A549 (cell line): ENCODE results near the gene ARL5C. TPM values are rescaled to one million over a fixed set of nuclear protein-coding genes. Genes with fewer than 3 reads are reported as not detected.

ENCODE experiments used
- ATAC-seq, 2 experiments: fragments of 200-7000 bp in 1 of 2; fragments of >200 bp in 1 of 2; cut with Nextera tagmentation in 1 of 2; cut with Tn5 transposase in 1 of 2; 3 replicates each; pipeline versions ENCODE4 v1.8.0 to v1.9.1; 2018 to 2020; ENCODE audit warnings: mild to moderate bottlenecking in 1 of 2, moderate library complexity in 1 of 2
- CTCF ChIA-PET: fragments of 300-600 bp; sonication (Branson Sonifier 250); formaldehyde crosslinking; extraction: SDS; loops from one replicate; lab custom pipeline; 2021; ENCODE audit warnings: antibody characterized with exemption, inconsistent platforms; lab: Yijun Ruan, JAX
- POLR2A ChIA-PET: fragments of 350-600 bp; formaldehyde crosslinking; extraction: SDS; loops from one replicate; lab custom pipeline; 2021; ENCODE audit warnings: antibody characterized with exemption, inconsistent platforms; lab: Yijun Ruan, JAX
- DNase-seq, 2 experiments: peaks; one replicate each; pipeline versions ENCODE4 v3.0.0 to v3.0.0-alpha.2; 2011 to 2016; ENCODE audit warnings: low read depth in 1 of 2, low spot score in 1 of 2
- FAIRE-seq: peaks from 2 replicates; lab custom pipeline; 2011; peaks lifted over from hg19 to GRCh38; lab: Jason Lieb, UNC
- H3K27ac ChIP-seq, 2 experiments: fragments of >200 bp; sonication (Bioruptor Twin); formaldehyde crosslinking; 3 replicates each; pipeline ENCODE4 v1.5.1; 2016 to 2017
- H3K4me1 ChIP-seq: fragments of >200 bp; sonication (Bioruptor Twin); formaldehyde crosslinking; 3 replicates; pipeline ENCODE4 v1.6.1; 2016
- H3K4me2 ChIP-seq: fragments of >200 bp; sonication (Bioruptor Twin); formaldehyde crosslinking; 3 replicates; pipeline ENCODE4 v1.6.1; 2016
- H3K4me3 ChIP-seq: fragments of >200 bp; sonication (Bioruptor Twin); formaldehyde crosslinking; 3 replicates; pipeline ENCODE4 v1.5.1; 2016
- H3K9me3 ChIP-seq: fragments of >200 bp; sonication (Bioruptor Twin); formaldehyde crosslinking; 3 replicates; pipeline ENCODE4 v1.6.1; 2016
- ATOH8 ChIP-seq: fragments of 250-450 bp; sonication (Bioruptor Pico); IDR thresholded peaks from 2 replicates; pipeline ENCODE4 v1.5.0; 2020; ENCODE audit warnings: low read depth, mild to moderate bottlenecking, moderate library complexity
- BCL3 ChIP-seq: fragments of >200 bp; sonication (Bioruptor Twin); formaldehyde crosslinking; IDR thresholded peaks from 3 replicates; pipeline ENCODE4 v1.6.1; 2016
- BHLHE40 ChIP-seq: IDR thresholded peaks from 2 replicates; pipeline ENCODE4 v1.6.1; 2012; ENCODE audit warnings: low read depth, low read length, inconsistent platforms
- CHD2 ChIP-seq: fragments of 150-350 bp; IDR thresholded peaks from 2 replicates; pipeline ENCODE4 v1.6.1; 2014; ENCODE audit warnings: low read length; ENCODE audit not compliant: partially characterized antibody
- EHF ChIP-seq: fragments of 250-450 bp; sonication (Bioruptor Pico); IDR thresholded peaks from 2 replicates; pipeline ENCODE4 v1.5.0; 2020; ENCODE audit warnings: mild to moderate bottlenecking
- EP300 ChIP-seq, 2 experiments: fragments of >200 bp; sonication (Bioruptor Twin); formaldehyde crosslinking; IDR thresholded peaks; 2 replicates in 1 of 2; 3 replicates in 1 of 2; pipeline ENCODE4 v1.6.1; 2016 to 2017
- FOSB ChIP-seq: fragments of 250-450 bp; sonication (Bioruptor Pico); IDR thresholded peaks from 2 replicates; pipeline ENCODE4 v1.5.0; 2020; ENCODE audit warnings: mild to moderate bottlenecking, moderate library complexity
- FOSL2 ChIP-seq, 2 experiments: fragments of 450-650 bp in 1 of 2; fragments of >200 bp in 1 of 2; sonication (Bioruptor Twin) in 1 of 2; formaldehyde crosslinking; IDR thresholded peaks; 2 replicates each; pipeline versions ENCODE4 v1.5.0 to v1.6.1; 2016 to 2020; ENCODE audit warnings: mild to moderate bottlenecking in 1 of 2, moderate library complexity in 1 of 2
- GATA3 ChIP-seq: IDR thresholded peaks from 2 replicates; pipeline ENCODE4 v1.6.1; 2012; ENCODE audit warnings: borderline replicate concordance
- HOXB5 ChIP-seq: fragments of 250-450 bp; sonication (Bioruptor Pico); IDR thresholded peaks from 2 replicates; pipeline ENCODE4 v1.5.0; 2020; ENCODE audit warnings: mild to moderate bottlenecking, moderate library complexity
- JUN ChIP-seq, 2 experiments: fragments of >200 bp; sonication (Bioruptor Twin); formaldehyde crosslinking; IDR thresholded peaks; 2 replicates in 1 of 2; 3 replicates in 1 of 2; pipeline ENCODE4 v1.6.1; 2016 to 2017
- KDM1A ChIP-seq: fragments of 200-600 bp; sonication (generic); IDR thresholded peaks from 2 replicates; pipeline ENCODE4 v1.6.1; 2016; ENCODE audit warnings: low read depth, mild to moderate bottlenecking
- KDM5A ChIP-seq: fragments of 200-600 bp; sonication (generic); IDR thresholded peaks from 2 replicates; pipeline ENCODE4 v1.6.1; 2016; ENCODE audit warnings: antibody characterized with exemption, mild to moderate bottlenecking
- PHF8 ChIP-seq: fragments of 200-600 bp; sonication (generic); IDR thresholded peaks from 2 replicates; pipeline ENCODE4 v1.6.1; 2016; ENCODE audit warnings: low read depth, mild to moderate bottlenecking, antibody characterized with exemption, moderate library complexity, borderline replicate concordance
- WGBS: methylation state at CpG from one replicate; pipeline ENCODE4 v1.1.6; 2017; ENCODE audit errors: missing lambda C conversion rate; 5-methylcytosine and 5-hydroxymethylcytosine counted together
- polyA plus RNA-seq, 4 experiments: library from polyadenylated mRNA; depleted of rRNA in 3 of 4; stranded (reverse); fragments of >200 nt; fragmentation: RNase III in 1 of 4; extraction: RNeasy Plus Mini Kit Qiagen cat#74134 plus additional on column Dnase treatment in 1 of 4; gene quantifications; 2 replicates in 3 of 4; 3 replicates in 1 of 4; pipeline ENCODE4 v1.2.3, GENCODE V29; 2011 to 2017

ARL5C gene
- polyA plus RNA-seq, 2 of the 4 experiments (the other 2 are of a cell fraction), result not detected

GRCh38 chr17:39181303-39181702, 15.3 kb upstream of the ARL5C start (continued):
- TF ChIP-seq FOSL2 (IDR thresholded peaks at IDR 0.05) (no peak), FOSL2 (CRISPR knock-in tag; IDR thresholded peaks at IDR 0.05) (no peak), BHLHE40 (no peak), GATA3 (no peak), KDM1A (no peak), JUN (IDR thresholded peaks at IDR 0.05) (no peak), CHD2 (no peak), ATOH8 (CRISPR knock-in tag) (no peak)

GRCh38 chr17:39178536-39178935, 12.6 kb upstream of the ARL5C start:
- peak in 1 of 2 experiments; percentile 41; a peak in 2 of 6 replicates for ATAC-seq
- H3K4me1 ChIP-seq, result peaks cover 12% of the 10 kb centered on the region
- TF ChIP-seq EP300 (IDR thresholded peaks at IDR 0.05) (no peak), FOSL2 (IDR thresholded peaks at IDR 0.05) (no peak), FOSL2 (CRISPR knock-in tag; IDR thresholded peaks at IDR 0.05) (peak; percentile 37; the same call in 1 of the 2 replicates)
- TF ChIP-seq, all 56 proteins: peak for 1
- ChIA-PET CTCF (interaction anchor here (0.7 to 30.5 kb wide), 5 partner anchors 14 to 195 kb away, joined by 3 to 612 read pairs (median 115); partner anchors contain the start of genes ARL5C and PLXDC1), POLR2A (no interaction called here)
- Histone ChIP-seq H3K4me3 (no peak overlapping the region), H3K27ac (no peak overlapping the region), H3K4me2 (peak overlapping the region; percentile 29; the same call in 2 of the 3 replicates), H3K9me3 (no peaks in the 10 kb centered on the region)
- no peak for FAIRE-seq
- 33% methylated on average over 4 of the region's 4 CpGs for WGBS
- DNase-seq, result peak in 1 of 2 experiments; percentile 50

- Histone ChIP-seq H3K4me3 (no peak overlapping the region), H3K4me2 (no peak overlapping the region), H3K27ac (no peak overlapping the region), H3K4me1 (peaks cover 12% of the 10 kb centered on the region), H3K9me3 (no peaks in the 10 kb centered on the region)
- ChIA-PET CTCF (interaction anchor here (3.2 to 30.5 kb wide), 4 partner anchors 16 to 195 kb away, joined by 38 to 612 read pairs (median 284); partner anchors contain the start of genes ARL5C and PLXDC1), POLR2A (interaction anchor here (0.6 kb wide), 1 partner anchor 24 kb away, joined by 4 read pairs; no protein-coding TSS in a partner anchor)
- no peak for TF ChIP-seq BHLHE40
- TF ChIP-seq PHF8, result no peak
- TF ChIP-seq ATOH8 (CRISPR knock-in tag), result no peak
- no peak for TF ChIP-seq EHF
- TF ChIP-seq BCL3, result no peak
- no peak for TF ChIP-seq FOSB (CRISPR knock-in tag)
- no peak for TF ChIP-seq HOXB5 (CRISPR knock-in tag)
- FAIRE-seq, result no peak
- ATAC-seq, result peak; percentile 15 to 63; a peak in 3 of 6 replicates
- peak in 1 of 2 experiments; percentile 73 for DNase-seq
- WGBS, result 94% methylated on average over 10 of the region's 12 CpGs
Observed at GRCh38 chr17:39177256-39177655, 11.3 kb upstream of the ARL5C start.

- H3K9me3 ChIP-seq, result no peaks in the 10 kb centered on the region
- 73% methylated on average over 10 of the region's 10 CpGs for WGBS
- ATAC-seq (no peak), FAIRE-seq (no peak), DNase-seq (no peak)
- peaks cover 12% of the 10 kb centered on the region for H3K4me1 ChIP-seq
- no peak overlapping the region for H3K4me2 ChIP-seq
- H3K27ac ChIP-seq, result no peak overlapping the region
- TF ChIP-seq KDM5A (no peak), FOSL2 (IDR thresholded peaks at IDR 0.05) (no peak), FOSL2 (CRISPR knock-in tag; IDR thresholded peaks at IDR 0.05) (peak; percentile 35; the same call in 1 of the 2 replicates)
- CTCF ChIA-PET, result interaction anchor here (0.5 to 30.5 kb wide), 38 partner anchors 10 to 478 kb away, joined by 3 to 612 read pairs (median 5); partner anchors contain the start of genes ARL5C, CACNB1, FBXO47 and LASP1NB
- POLR2A ChIA-PET, result no interaction called here
- H3K4me3 ChIP-seq, result no peak overlapping the region
Observed at GRCh38 chr17:39175695-39176093, 9.7 kb upstream of the ARL5C start.
